Breast epithelium (tissue), 4 donors: ENCODE data around the gene NRG3. TPM values are rescaled to one million over a fixed set of nuclear protein-coding genes. Genes with fewer than 3 reads are reported as not detected.

Experiments used
- DNase-seq, 2 donors: peaks; one replicate each; pipeline ENCODE4 v3.0.0-alpha.2; 2019; ENCODE audit warnings: low spot score in 2 of 2
- H3K27ac ChIP-seq, 2 donors: fragments of 200-600 bp; sonication (generic) in 1 of 2; one replicate each; pipeline ENCODE4 v1.5.1; 2016 to 2019; ENCODE audit warnings: mild to moderate bottlenecking in 1 of 2
- H3K27me3 ChIP-seq, 2 donors: fragments of 200-600 bp; sonication (generic) in 1 of 2; one replicate each; pipeline versions ENCODE4 v1.5.1 to v1.6.0; 2017 to 2019; ENCODE audit warnings: control low read depth in 1 of 2, mild to moderate bottlenecking in 1 of 2
- H3K36me3 ChIP-seq: fragments of 200-600 bp; one replicate; pipeline ENCODE4 v1.5.1; 2019
- H3K4me1 ChIP-seq, 2 donors: fragments of 200-600 bp; sonication (generic); one replicate each; pipeline ENCODE4 v1.5.1; 2016 to 2019; ENCODE audit warnings: control low read depth in 1 of 2
- H3K4me3 ChIP-seq, 3 donors: fragments of 200-600 bp; sonication (generic); 1 replicate in 2 of 3; 2 replicates in 1 of 3; pipeline ENCODE4 v1.5.1; 2016 to 2019; ENCODE audit warnings: mild to moderate bottlenecking in 3 of 3, moderate library complexity in 2 of 3
- H3K9me3 ChIP-seq, 2 donors: fragments of 200-600 bp; sonication (generic) in 1 of 2; one replicate each; pipeline ENCODE4 v1.5.1; 2016 to 2019; ENCODE audit warnings: control low read depth in 1 of 2
- POLR2A ChIP-seq: fragments of 450-650 bp; IDR thresholded peaks from one replicate; pipeline ENCODE4 v1.6.1; 2016; ENCODE audit warnings: antibody characterized with exemption, mild to moderate bottlenecking, moderate library complexity
- POLR2AphosphoS5 ChIP-seq, 3 donors: sonication (generic); formaldehyde crosslinking; IDR thresholded peaks; one replicate each; pipeline ENCODE4 v1.6.1; 2017; ENCODE audit warnings: antibody characterized with exemption in 3 of 3
- intact Hi-C: fragments of 100-400 bp; cut with DNase I; formaldehyde crosslinking; loops from one replicate; pipeline ENCODE4 v1.15.1; 2023; ENCODE audit warnings: low total_unique reads
- total RNA-seq, 3 donors: library from RNA; depleted of rRNA; stranded (reverse); fragments of >200 nt; gene quantifications; one replicate each; pipeline ENCODE4 v1.1.0, GENCODE V29; 2016
- TF ChIP-seq, protein P1 (sequence below), 3 donors: fragments of 450-650 bp; IDR thresholded peaks; one replicate each; pipeline ENCODE4 v1.5.1; 2016 to 2017; ENCODE audit warnings: antibody characterized with exemption in 3 of 3, mild to moderate bottlenecking in 3 of 3, moderate library complexity in 3 of 3

The NRG3 gene
- total RNA-seq, 3 donors from 2014 or later, result 0.16 to 0.88 (median 0.33) TPM

DNA sequence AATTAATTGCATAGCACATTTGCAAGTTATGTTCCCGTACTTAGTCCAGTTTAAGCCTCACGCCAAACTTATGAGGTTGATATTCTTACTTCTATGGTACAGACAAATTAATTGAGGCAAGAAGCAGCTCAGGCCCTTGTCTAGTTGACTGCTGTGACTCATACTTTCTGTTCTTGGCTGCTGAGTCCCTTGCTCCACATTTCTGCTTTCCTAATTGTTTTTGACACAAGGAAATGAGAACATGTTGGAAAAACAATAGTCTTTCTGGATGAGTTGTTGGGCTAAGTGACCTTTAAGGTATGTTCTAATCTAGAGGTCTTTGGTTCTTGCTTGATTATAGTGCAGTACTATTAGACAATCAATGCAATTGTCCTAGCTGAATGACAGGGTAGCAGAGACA is 331.8 kb downstream of the NRG3 start:
- H3K27me3 ChIP-seq, result no peaks in the 10 kb centered on the region
- DNase-seq, result no peak
- TF ChIP-seq POLR2AphosphoS5 (IDR thresholded peaks at IDR 0.05), result no peak
- TF ChIP-seq, protein P1, sequence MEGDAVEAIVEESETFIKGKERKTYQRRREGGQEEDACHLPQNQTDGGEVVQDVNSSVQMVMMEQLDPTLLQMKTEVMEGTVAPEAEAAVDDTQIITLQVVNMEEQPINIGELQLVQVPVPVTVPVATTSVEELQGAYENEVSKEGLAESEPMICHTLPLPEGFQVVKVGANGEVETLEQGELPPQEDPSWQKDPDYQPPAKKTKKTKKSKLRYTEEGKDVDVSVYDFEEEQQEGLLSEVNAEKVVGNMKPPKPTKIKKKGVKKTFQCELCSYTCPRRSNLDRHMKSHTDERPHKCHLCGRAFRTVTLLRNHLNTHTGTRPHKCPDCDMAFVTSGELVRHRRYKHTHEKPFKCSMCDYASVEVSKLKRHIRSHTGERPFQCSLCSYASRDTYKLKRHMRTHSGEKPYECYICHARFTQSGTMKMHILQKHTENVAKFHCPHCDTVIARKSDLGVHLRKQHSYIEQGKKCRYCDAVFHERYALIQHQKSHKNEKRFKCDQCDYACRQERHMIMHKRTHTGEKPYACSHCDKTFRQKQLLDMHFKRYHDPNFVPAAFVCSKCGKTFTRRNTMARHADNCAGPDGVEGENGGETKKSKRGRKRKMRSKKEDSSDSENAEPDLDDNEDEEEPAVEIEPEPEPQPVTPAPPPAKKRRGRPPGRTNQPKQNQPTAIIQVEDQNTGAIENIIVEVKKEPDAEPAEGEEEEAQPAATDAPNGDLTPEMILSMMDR (IDR thresholded peaks at IDR 0.05), result no peak
- no peak for TF ChIP-seq POLR2A
- no peak overlapping the region for H3K27ac ChIP-seq
- H3K36me3 ChIP-seq, result no peaks in the 10 kb centered on the region
- H3K4me3 ChIP-seq, result no peak overlapping the region
- no peaks in the 10 kb centered on the region for H3K9me3 ChIP-seq
- H3K4me1 ChIP-seq, result no peaks in the 10 kb centered on the region
- intact Hi-C loops, result no loop called here

DNA sequence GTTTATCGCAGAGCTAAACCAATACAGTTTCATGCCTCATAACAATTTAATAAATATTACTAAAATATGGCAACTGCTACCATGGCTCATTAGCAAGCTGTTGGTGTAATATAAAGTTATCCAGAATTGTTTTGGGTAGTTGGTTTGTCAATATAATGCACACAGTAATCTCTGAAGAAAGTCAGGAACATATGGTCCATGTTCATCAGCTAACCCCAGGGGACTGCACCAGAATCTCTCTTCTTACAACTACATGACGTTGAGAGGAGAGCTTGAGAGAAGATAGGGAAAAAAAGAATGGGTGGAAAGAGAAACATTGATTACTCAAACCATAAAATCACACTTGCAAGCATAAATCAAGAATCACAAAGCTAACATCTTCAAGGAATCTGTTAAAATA is 333.7 kb downstream of the NRG3 start:
- TF ChIP-seq POLR2A, result no peak
- TF ChIP-seq, protein P1 (IDR thresholded peaks at IDR 0.05), result no peak
- no peak for TF ChIP-seq POLR2AphosphoS5 (IDR thresholded peaks at IDR 0.05)
- H3K9me3 ChIP-seq, result no peaks in the 10 kb centered on the region
- no peaks in the 10 kb centered on the region for H3K4me1 ChIP-seq
- no peak overlapping the region for H3K4me3 ChIP-seq
- H3K36me3 ChIP-seq, result no peaks in the 10 kb centered on the region
- H3K27ac ChIP-seq, result no peak overlapping the region
- DNase-seq, result no peak
- intact Hi-C loops, result no loop called here
- H3K27me3 ChIP-seq, result no peaks in the 10 kb centered on the region

DNA sequence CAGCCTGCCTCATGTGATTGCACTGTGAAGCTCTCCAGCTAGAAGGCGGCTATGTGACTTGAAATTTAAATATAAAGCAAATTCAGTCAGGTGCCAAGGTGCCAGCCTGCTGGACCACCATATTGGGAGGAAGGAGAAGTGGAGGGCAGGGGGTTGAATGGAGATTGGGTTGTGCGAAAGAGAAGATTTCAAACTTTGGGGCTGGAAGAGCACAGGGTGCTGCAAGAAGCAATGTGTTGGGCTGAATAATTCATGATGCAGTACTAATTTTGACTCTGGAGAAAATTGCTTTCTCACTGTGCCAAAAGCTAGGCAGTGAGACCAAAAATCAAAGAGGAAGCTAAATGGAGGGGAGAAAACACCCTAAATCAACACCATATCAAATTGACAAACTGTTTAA is 335.3 kb downstream of the NRG3 start:
- no peaks in the 10 kb centered on the region for H3K9me3 ChIP-seq
- no peak for TF ChIP-seq POLR2A
- TF ChIP-seq POLR2AphosphoS5 (IDR thresholded peaks at IDR 0.05), result no peak
- H3K36me3 ChIP-seq, result no peaks in the 10 kb centered on the region
- intact Hi-C loops, result no loop called here
- H3K27me3 ChIP-seq, result no peaks in the 10 kb centered on the region
- H3K4me3 ChIP-seq, result no peak overlapping the region
- H3K27ac ChIP-seq, result no peak overlapping the region
- H3K4me1 ChIP-seq, result no peaks in the 10 kb centered on the region
- no peak for DNase-seq

DNA sequence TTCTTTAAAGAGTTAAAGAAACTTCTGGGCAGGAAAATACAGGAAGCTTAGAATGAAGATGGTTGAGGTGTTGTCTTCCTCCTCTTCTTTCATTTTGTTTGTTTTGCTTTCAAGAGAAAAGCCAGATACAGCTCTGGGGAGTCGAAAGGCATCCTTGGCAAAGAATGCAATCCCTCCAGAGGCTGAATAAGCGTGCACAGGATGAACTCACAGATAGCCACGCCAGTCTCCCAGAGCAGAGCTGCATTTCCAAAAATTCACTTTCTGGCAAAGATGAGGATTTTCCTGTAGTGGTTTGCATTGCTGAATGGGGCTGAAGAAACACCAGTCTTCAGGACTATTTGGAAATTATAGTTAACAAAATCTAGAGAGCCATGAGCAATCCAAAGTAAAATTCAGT is 336.4 kb downstream of the NRG3 start:
- Histone ChIP-seq H3K36me3 (no peaks in the 10 kb centered on the region), H3K9me3 (no peaks in the 10 kb centered on the region), H3K27me3 (no peaks in the 10 kb centered on the region), H3K4me3 (no peak overlapping the region), H3K4me1 (no peaks in the 10 kb centered on the region), H3K27ac (no peak overlapping the region)
- DNase-seq, result no peak
- TF ChIP-seq POLR2A (no peak), POLR2AphosphoS5 (IDR thresholded peaks at IDR 0.05) (no peak)
- intact Hi-C loops, result no loop called here

DNA sequence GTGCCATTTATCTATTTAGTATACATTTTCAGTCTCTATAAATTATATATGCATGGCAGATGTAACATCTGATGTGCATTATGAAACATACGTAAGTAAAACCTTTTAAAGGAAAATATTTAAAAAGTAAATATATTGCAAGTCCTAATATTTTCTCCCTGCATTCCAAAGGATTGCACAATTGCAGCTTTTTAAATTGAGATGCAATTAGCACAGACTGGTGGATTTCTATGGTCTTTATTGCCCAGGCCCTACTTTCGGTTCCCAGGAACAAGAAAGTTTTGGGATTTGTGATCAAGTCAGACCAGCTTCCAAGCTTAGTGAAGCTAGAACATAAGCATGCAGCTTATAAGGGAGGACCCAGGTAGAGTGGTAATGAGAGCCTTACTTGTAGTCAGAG is 337.8 kb downstream of the NRG3 start:
- no peaks in the 10 kb centered on the region for H3K9me3 ChIP-seq
- intact Hi-C loops, result no loop called here
- DNase-seq, result no peak
- TF ChIP-seq POLR2AphosphoS5 (IDR thresholded peaks at IDR 0.05), result no peak
- no peak for TF ChIP-seq POLR2A
- TF ChIP-seq, protein P1 (IDR thresholded peaks at IDR 0.05), result no peak
- no peak overlapping the region for H3K4me3 ChIP-seq
- H3K27me3 ChIP-seq, result no peaks in the 10 kb centered on the region
- H3K36me3 ChIP-seq, result no peaks in the 10 kb centered on the region
- H3K27ac ChIP-seq, result no peak overlapping the region
- H3K4me1 ChIP-seq, result no peaks in the 10 kb centered on the region

DNA sequence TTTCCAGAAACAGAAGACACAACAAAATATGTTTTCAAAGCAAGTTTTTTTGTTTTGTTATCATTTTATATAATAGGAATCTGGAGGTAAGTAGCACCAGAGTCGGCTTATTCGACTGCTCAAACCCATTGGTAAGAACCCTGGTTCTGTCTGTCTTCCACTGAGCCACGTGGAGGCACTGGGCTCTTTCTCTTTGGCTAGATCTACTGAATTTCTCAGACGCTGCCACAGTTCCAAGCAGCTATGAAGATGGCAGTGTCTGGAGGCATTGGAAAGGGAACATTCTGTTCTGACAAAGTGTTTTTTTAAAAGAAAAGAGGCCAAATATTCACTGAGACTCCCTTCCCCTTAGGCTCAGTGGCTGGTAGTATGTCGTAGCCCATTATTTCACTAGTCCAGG is 338.8 kb downstream of the NRG3 start:
- no peak for TF ChIP-seq POLR2A
- TF ChIP-seq, protein P1 (IDR thresholded peaks at IDR 0.05), result no peak
- TF ChIP-seq POLR2AphosphoS5 (IDR thresholded peaks at IDR 0.05), result no peak

More for the DNA sequence above, 338.8 kb downstream of the NRG3 start:
- Histone ChIP-seq H3K9me3 (no peaks in the 10 kb centered on the region), H3K4me3 (no peak overlapping the region), H3K27ac (no peak overlapping the region), H3K36me3 (no peaks in the 10 kb centered on the region), H3K27me3 (no peaks in the 10 kb centered on the region), H3K4me1 (no peaks in the 10 kb centered on the region)
- intact Hi-C loops, result no loop called here
- no peak for DNase-seq
